Stimulated activated CD4-positive, alpha-beta T cell treated with anti-CD3 and anti-CD28 coated beads, TNF-alpha, amount 100 ng/mL, for 1 hour (primary cell): Measurements from ENCODE around the gene SNX7.

Source experiments
- DNase-seq, 3 donors: peaks; one replicate each; pipeline ENCODE4 v3.0.0-alpha.2; 2020; ENCODE audit warnings: low read depth in 3 of 3, low spot score in 1 of 3

The SNX7 gene

GRCh38 chr1:98764485-98764884, 103.0 kb downstream of the SNX7 start:
- no peak for DNase-seq

GRCh38 chr1:98766255-98766654, 104.7 kb downstream of the SNX7 start:
- DNase-seq, result no peak

- no peak for DNase-seq
These were observed 107.6 kb downstream of the SNX7 start for GRCh38 chr1:98769162-98769561.

GRCh38 chr1:98781906-98782305, 120.4 kb downstream of the SNX7 start:
- DNase-seq, result no peak

- DNase-seq, result no peak
These were observed 122.3 kb downstream of the SNX7 start for GRCh38 chr1:98783821-98784220.

- DNase-seq, result no peak
These were observed 130.0 kb downstream of the SNX7 start for GRCh38 chr1:98791498-98791897.

- no peak for DNase-seq
These were observed 130.6 kb downstream of the SNX7 start for GRCh38 chr1:98792123-98792522.

GRCh38 chr1:98793136-98793535, 131.6 kb downstream of the SNX7 start:
- DNase-seq, result no peak

- DNase-seq, result peak; percentile 2 to 13 (median 12)
These were observed 132.8 kb downstream of the SNX7 start for GRCh38 chr1:98794196-98794886.

- no peak for DNase-seq
These were observed 134.5 kb downstream of the SNX7 start for GRCh38 chr1:98796049-98796448.

- no peak for DNase-seq
These were observed 136.0 kb downstream of the SNX7 start for GRCh38 chr1:98797506-98797905.
